Neural progenitor cell (in vitro differentiated cells): ENCODE measurements around the gene PRDM16.

Experiments used
- CTCF ChIP-seq: fragments of 200-600 bp; sonication (generic); IDR thresholded peaks from 2 replicates; pipeline ENCODE4 v1.5.1; 2017; ENCODE audit warnings: antibody characterized with exemption, mild to moderate bottlenecking
- EZH2 ChIP-seq: fragments of 200-600 bp; sonication (generic); IDR thresholded peaks from 2 replicates; pipeline ENCODE4 v1.6.1; 2017; ENCODE audit warnings: antibody characterized with exemption, mild to moderate bottlenecking, moderate library complexity

DNA sequence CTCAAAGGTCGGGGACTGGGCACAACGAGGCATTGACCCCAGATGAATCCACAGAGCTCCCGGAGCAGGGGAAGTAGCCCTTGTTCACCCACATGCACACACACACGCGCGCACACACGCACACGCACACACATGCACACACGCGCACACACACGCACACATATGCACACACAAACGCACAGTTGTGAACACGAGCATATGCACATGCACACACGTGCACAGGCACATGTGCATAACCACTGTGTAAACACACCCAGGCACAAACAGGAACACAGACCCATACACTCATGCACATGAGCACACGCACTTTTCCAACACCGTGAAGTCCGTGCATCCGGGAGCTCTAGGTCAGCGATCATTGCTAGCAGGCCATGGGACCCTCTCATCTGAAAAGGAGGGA, 208.6 kb downstream of the PRDM16 start:
- TF ChIP-seq CTCF (no peak), EZH2 (no peak)
